COLO829 (cell line): Measurements from ENCODE around the gene CDK8.

Experiments
- DNase-seq: peaks from one replicate; pipeline ENCODE4 v3.0.0; 2012; ENCODE audit warnings: low spot score

Gene CDK8

DNA sequence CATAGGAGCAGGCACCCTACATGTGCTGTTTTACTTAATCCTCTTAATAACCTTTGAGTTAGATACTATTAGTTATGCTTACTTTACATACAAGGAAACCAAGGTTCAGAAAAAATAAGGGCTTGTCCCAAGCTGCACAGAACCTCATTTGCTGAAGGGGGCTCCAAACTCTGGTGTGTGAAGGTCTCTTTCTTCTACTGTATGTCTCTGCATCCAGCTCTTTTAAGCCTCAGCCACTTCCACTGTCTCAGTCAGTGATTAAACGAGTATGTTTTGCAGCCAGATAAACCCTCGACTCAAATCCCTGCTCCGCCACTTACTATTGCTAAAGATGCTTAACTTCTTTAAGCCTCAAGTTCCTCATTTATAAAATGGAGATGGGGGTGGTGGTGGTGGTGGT lies 191.2 kb downstream of the CDK8 start:
- DNase-seq = no peak

DNA sequence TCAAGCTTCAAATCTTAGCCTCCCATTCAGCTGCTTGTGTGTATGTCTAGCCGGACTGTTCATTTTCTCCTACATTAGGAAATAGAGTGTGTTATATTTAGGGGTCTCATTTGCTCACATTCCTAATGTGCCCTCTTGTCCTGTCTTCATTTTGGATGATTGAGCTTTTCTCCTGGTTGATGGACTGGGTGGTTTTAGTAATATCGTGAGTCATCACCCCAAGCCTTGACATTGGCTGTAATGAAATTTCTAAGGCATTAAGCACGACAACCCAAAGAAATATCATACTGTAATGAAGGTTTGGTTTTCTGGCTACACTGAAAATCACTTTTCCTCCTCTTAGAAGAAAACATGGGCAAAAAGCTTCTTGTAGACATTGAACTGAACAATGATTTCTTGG lies 192.8 kb downstream of the CDK8 start:
- no peak for DNase-seq

DNA sequence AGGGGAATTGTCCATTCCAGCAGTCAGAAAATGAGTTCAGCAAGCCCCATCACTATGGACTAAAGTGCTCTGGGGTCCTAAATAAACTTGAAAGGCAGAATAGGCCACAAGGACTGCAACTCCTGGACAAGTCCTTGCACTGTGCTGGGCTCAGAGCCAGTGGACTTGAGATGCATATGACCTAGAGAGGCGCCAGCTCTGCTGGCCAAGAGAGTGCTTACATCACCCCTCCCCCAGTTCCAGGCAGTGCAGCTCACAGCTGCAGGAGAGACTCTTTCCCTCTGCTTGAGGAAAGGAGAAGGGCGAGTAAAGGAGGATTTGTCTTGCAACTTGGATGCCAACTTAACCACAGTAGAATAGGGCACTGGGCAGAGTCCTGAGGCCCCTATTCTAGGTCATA lies 194.1 kb downstream of the CDK8 start:
- DNase-seq = no peak

DNA sequence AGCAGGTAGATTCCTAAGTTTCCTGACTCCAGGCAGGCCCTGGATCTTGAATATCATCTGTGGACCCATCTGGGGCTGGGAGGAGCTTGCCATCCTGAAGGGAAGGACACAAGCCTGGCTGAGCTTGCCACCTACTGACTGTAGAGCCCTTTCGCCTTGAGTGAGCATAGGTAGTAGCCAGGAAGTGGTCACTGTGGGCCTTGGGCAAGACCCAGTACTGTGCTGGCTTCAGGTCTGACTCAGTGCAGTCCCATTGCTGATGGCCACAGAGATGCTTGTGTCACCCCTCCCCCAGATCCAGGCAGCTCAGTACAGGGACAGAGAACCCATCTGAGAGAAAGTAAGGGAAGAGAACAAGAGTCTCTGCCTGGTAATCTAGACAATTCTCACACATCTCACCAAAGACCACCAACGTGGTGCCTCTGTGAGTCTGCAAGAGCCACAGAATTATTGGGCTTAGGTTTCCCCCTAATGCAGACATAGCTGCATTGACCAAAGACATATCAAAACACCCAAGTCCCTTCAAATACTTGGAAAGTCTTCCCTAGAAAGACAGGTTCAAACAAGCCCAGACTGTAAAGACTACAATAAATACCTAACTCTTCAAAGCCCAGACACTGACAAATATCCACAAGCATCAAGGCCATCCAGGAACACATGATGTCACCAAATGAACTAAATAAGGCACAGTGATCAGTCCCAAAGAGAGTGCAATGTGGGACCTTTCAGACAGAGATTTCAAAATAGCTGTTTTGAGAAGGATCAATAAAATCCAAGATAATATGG lies 195.3 kb downstream of the CDK8 start:
- no peak for DNase-seq
